Left ventricle myocardium inferior (tissue), 1 donor: Measurements from ENCODE around the gene AFMID. TPM values are rescaled to one million over a fixed set of nuclear protein-coding genes. Genes with fewer than 3 reads are reported as not detected.

ENCODE experiments used
- DNase-seq: peaks from one replicate; pipeline ENCODE4 v3.0.0-alpha.2; 2020
- H3K27ac ChIP-seq: fragments of 200-600 bp; replicated peaks from 2 replicates; pipeline ENCODE4 v1.8.0; 2021
- H3K27me3 ChIP-seq: fragments of 200-600 bp; 2 replicates; pipeline ENCODE4 v1.8.0; 2021; ENCODE audit warnings: low read depth
- H3K36me3 ChIP-seq: fragments of 200-600 bp; 2 replicates; pipeline ENCODE4 v1.8.0; 2021
- H3K4me1 ChIP-seq: fragments of 200-600 bp; 2 replicates; pipeline ENCODE4 v1.8.0; 2021
- H3K4me3 ChIP-seq: fragments of 200-600 bp; 2 replicates; pipeline ENCODE4 v1.8.0; 2021; ENCODE audit warnings: mild to moderate bottlenecking, moderate library complexity
- H3K9me3 ChIP-seq: fragments of 200-600 bp; replicated peaks from 2 replicates; pipeline ENCODE4 v1.8.0; 2021
- CTCF ChIP-seq: fragments of 200-600 bp; IDR thresholded peaks from 2 replicates; pipeline ENCODE4 v1.8.0; 2021; ENCODE audit warnings: antibody characterized with exemption, mild to moderate bottlenecking, borderline replicate concordance
- intact Hi-C: fragments of 100-400 bp; cut with micrococcal nuclease; formaldehyde crosslinking; loops from one replicate; pipeline ENCODE4 v1.11.0; 2022
- total RNA-seq: library from RNA; stranded (reverse); fragmentation: NEBNext Ultra II Directional; extraction: Animal tissue kit (Norgen Biotek cat#: 25700); gene quantifications from one replicate; pipeline ENCODE4 v1.2.1, GENCODE V29; 2021
- donor health status: DM: no; HTN: yes; CAD: no; lungs with severe emphysema.

AFMID gene
- total RNA-seq, 1 donor from 2014 or later, result 22.5 TPM

- Histone ChIP-seq H3K9me3 (no peaks in the 10 kb centered on the region), H3K4me3 (no peak overlapping the region), H3K36me3 (no peaks in the 10 kb centered on the region), H3K27me3 (no peaks in the 10 kb centered on the region), H3K27ac (no peak overlapping the region), H3K4me1 (peaks cover 10% of the 10 kb centered on the region)
- no peak for DNase-seq
- TF ChIP-seq CTCF, result no peak
- intact Hi-C loops, result no loop called here
These were observed 23.9 kb downstream of the AFMID start for GRCh38 chr17:78211032-78211431.

- H3K4me1 ChIP-seq, result peaks cover 10% of the 10 kb centered on the region
- peak within 1 kb of the TSS; percentile 67 for H3K4me3 ChIP-seq
- H3K27me3 ChIP-seq, result no peaks in the 10 kb centered on the region
- TF ChIP-seq CTCF, result no peak
- H3K36me3 ChIP-seq, result no peaks in the 10 kb centered on the region
- intact Hi-C loops, result no loop called here
- DNase-seq, result peak; percentile 91
- no peak within 1 kb of the TSS for H3K27ac ChIP-seq
- H3K9me3 ChIP-seq, result no peaks in the 10 kb centered on the region
These were observed 27.0 kb downstream of the AFMID start, which contains the start of gene BIRC5 for GRCh38 chr17:78214016-78214705. BIRC5 (plus strand) TSS chr17:78214253; CDS start chr17:78214317, 64 bp downstream.

DNA sequence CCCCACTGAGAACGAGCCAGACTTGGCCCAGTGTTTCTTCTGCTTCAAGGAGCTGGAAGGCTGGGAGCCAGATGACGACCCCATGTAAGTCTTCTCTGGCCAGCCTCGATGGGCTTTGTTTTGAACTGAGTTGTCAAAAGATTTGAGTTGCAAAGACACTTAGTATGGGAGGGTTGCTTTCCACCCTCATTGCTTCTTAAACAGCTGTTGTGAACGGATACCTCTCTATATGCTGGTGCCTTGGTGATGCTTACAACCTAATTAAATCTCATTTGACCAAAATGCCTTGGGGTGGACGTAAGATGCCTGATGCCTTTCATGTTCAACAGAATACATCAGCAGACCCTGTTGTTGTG, 27.5 kb downstream of the AFMID start:
- H3K4me1 ChIP-seq, result peaks cover 10% of the 10 kb centered on the region
- DNase-seq, result no peak
- intact Hi-C loops, result no loop called here
- H3K4me3 ChIP-seq, result peak overlapping the region; percentile 67
- H3K27me3 ChIP-seq, result no peaks in the 10 kb centered on the region
- H3K9me3 ChIP-seq, result no peaks in the 10 kb centered on the region
- H3K36me3 ChIP-seq, result no peaks in the 10 kb centered on the region
- no peak overlapping the region for H3K27ac ChIP-seq
- no peak for TF ChIP-seq CTCF

GRCh38 chr17:78219396-78220150, 32.4 kb downstream of the AFMID start:
- H3K27me3 ChIP-seq, result no peaks in the 10 kb centered on the region
- TF ChIP-seq CTCF, result no peak
- intact Hi-C loops, result no loop called here
- H3K4me3 ChIP-seq, result no peak overlapping the region
- H3K4me1 ChIP-seq, result peaks cover 9% of the 10 kb centered on the region
- no peaks in the 10 kb centered on the region for H3K36me3 ChIP-seq
- H3K27ac ChIP-seq, result no peak overlapping the region
- no peaks in the 10 kb centered on the region for H3K9me3 ChIP-seq
- no peak for DNase-seq

- peak overlapping the region; percentile 33 for H3K27ac ChIP-seq
- no peak for DNase-seq
- H3K4me3 ChIP-seq, result no peak overlapping the region
- H3K36me3 ChIP-seq, result no peaks in the 10 kb centered on the region
- TF ChIP-seq CTCF, result no peak
- H3K4me1 ChIP-seq, result peaks cover 15% of the 10 kb centered on the region
- no peaks in the 10 kb centered on the region for H3K9me3 ChIP-seq
- H3K27me3 ChIP-seq, result no peaks in the 10 kb centered on the region
- intact Hi-C loops, result no loop called here
These were observed 35.9 kb downstream of the AFMID start for GRCh38 chr17:78223061-78223460.
